Colon (tissue), 2 donors: ENCODE measurements around the gene HIF1AN.

Source experiments
- FAIRE-seq: peaks from 2 replicates; lab custom pipeline; 2012; peaks lifted over from hg19 to GRCh38; lab: Jason Lieb, UNC
- donor health status: control.
- donor health status: control.

The HIF1AN gene

GRCh38 chr10:100522107-100522801, 13.5 kb upstream of the HIF1AN start:
- no peak for FAIRE-seq

- FAIRE-seq: no peak
Observed at GRCh38 chr10:100522945-100523344, 12.8 kb upstream of the HIF1AN start.

- FAIRE-seq: no peak
Observed at GRCh38 chr10:100524206-100524605, 11.5 kb upstream of the HIF1AN start.

- no peak for FAIRE-seq
Observed at GRCh38 chr10:100524638-100525037, 11.1 kb upstream of the HIF1AN start.

GRCh38 chr10:100528123-100528886, 7.4 kb upstream of the HIF1AN start:
- no peak for FAIRE-seq

GRCh38 chr10:100528921-100529474, 6.7 kb upstream of the HIF1AN start:
- FAIRE-seq: no peak

GRCh38 chr10:100529475-100530298, 6.1 kb upstream of the HIF1AN start, which contains the start of gene NDUFB8:
NDUFB8 (minus strand) TSS chr10:100529871; CDS start chr10:100529851, 20 bp downstream.
- no peak for FAIRE-seq

GRCh38 chr10:100531761-100532160, 4.0 kb upstream of the HIF1AN start:
- FAIRE-seq: no peak

GRCh38 chr10:100534726-100535125, 1.0 kb upstream of the HIF1AN start:
- FAIRE-seq: no peak

GRCh38 chr10:100535338-100535714, 417 bp upstream of the HIF1AN start:
- no peak for FAIRE-seq

- no peak for FAIRE-seq
Observed at GRCh38 chr10:100537475-100537874, 1.7 kb downstream of the HIF1AN start.

GRCh38 chr10:100544950-100545349, 9.2 kb downstream of the HIF1AN start:
- FAIRE-seq: no peak

GRCh38 chr10:100551196-100551595, 15.5 kb downstream of the HIF1AN start:
- no peak for FAIRE-seq

GRCh38 chr10:100551738-100552137, 16.0 kb downstream of the HIF1AN start:
- FAIRE-seq: no peak

GRCh38 chr10:100553929-100554328, 18.2 kb downstream of the HIF1AN start:
- FAIRE-seq: no peak

- no peak for FAIRE-seq
Observed at GRCh38 chr10:100554902-100555301, 19.2 kb downstream of the HIF1AN start.

GRCh38 chr10:100560248-100560647, 24.5 kb downstream of the HIF1AN start:
- FAIRE-seq: no peak

- FAIRE-seq: no peak
Observed at GRCh38 chr10:100561005-100561404, 25.3 kb downstream of the HIF1AN start.

- FAIRE-seq: no peak
Observed at GRCh38 chr10:100562008-100562672, 26.4 kb downstream of the HIF1AN start.

GRCh38 chr10:100565206-100565985, 29.7 kb downstream of the HIF1AN start:
- no peak for FAIRE-seq

- no peak for FAIRE-seq
Observed at GRCh38 chr10:100566561-100566960, 30.8 kb downstream of the HIF1AN start.
